Stimulated activated CD8-positive, alpha-beta memory T cell treated with anti-CD3 and anti-CD28 coated beads, Interleukin-12 subunit alpha, Interleukin-12 subunit beta, amount 100 ng/mL, for 24 hours (primary cell): ENCODE measurements around the gene CFAP97D2.
"Not testable (repeated sequence)": the region's sequence is repeated elsewhere in the genome, so short reads cannot be mapped to it uniquely, and the experiment has no call there.

Experiments used
- DNase-seq: peaks from one replicate; pipeline ENCODE4 v3.0.0-alpha.2; 2020; ENCODE audit errors: extremely low read depth

The CFAP97D2 gene

DNA sequence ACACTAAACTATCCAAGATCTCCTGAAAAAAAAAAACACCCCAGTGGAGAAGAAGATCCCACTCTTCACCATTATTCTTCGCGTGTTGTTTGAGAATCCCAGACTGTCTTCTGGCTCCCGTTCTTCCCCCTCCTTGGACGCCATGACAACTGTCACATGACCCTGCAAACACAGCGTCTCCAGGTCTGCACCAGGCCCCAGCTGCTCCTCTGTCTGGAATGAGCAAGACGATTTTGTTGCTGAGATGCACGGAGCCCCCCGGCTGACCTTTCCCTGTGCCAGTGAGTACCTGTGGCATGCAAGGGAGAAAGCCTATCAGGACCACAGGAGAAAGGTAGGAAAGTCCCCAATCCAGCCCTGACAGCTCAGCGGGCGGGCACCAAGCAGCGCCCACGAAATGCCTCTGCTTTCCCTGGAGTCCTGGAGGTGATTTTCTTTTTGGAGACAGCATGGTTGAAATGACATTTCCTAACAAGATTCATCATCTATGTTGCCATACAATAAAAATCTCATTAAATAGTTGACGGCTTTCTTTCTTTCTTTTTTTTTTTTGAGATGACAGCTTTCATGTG, at the start of gene CFAP97D2:
TSS of gene CFAP97D2 (plus strand) at position 171 of the 572 bp plus-strand sequence. CDS start at position 245, 74 bp downstream.
- no peak for DNase-seq

DNA sequence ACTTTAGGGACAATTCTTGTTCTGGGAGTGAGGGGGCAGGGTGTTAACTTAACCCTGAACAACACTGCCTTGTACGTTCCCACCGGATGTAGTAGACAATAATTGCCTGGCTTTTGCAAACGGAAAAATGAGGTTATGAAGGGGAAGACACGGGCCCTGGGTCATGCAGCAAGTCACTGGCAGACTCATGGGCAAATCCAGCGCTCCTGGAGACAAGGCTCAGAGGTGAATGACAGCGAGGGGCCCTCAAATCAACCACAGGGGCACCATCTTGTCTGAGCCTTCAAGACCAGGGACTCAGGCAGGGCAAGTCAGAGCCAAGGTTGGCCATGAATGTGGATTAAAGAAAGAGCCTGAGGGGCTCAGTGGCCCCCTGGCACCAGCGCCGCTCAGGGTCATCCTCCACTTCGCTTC, 49.4 kb upstream of the CFAP97D2 start:
- no peak for DNase-seq

DNA sequence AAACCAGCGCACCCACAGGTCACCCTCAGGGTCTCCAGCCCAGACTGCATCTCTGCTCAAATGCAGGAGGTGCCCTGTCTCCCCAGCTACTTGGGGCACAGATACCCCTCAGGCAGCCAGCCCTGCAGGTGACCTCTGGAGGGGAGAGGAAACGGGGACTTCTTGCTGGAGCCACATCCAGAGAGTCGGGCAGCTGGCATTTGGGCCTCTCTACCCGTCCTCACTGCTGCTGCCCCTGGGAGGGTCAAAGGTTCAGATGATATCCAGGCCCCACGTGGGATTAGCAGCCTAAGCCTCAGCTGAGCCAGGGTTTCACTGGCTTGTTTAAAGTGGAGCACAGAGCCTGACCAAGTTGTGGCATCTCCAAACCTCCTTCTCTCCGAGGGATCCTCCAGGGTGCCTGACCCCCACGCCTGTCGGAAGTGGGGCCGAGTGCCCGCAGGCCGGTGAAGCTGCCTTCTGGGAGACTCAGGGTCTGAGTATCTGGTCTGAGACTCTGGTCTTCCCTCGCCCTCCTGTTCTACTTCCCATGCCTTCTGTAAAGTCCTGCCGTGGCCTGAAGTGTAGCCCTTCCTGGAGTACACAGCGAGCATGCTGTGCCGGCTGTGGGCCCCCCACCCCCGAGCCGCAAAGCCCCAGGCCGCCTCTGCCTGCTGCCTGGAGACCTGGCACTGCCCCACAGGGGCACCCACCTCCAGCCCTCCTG, 48.8 kb upstream of the CFAP97D2 start:
- DNase-seq, result no peak

DNA sequence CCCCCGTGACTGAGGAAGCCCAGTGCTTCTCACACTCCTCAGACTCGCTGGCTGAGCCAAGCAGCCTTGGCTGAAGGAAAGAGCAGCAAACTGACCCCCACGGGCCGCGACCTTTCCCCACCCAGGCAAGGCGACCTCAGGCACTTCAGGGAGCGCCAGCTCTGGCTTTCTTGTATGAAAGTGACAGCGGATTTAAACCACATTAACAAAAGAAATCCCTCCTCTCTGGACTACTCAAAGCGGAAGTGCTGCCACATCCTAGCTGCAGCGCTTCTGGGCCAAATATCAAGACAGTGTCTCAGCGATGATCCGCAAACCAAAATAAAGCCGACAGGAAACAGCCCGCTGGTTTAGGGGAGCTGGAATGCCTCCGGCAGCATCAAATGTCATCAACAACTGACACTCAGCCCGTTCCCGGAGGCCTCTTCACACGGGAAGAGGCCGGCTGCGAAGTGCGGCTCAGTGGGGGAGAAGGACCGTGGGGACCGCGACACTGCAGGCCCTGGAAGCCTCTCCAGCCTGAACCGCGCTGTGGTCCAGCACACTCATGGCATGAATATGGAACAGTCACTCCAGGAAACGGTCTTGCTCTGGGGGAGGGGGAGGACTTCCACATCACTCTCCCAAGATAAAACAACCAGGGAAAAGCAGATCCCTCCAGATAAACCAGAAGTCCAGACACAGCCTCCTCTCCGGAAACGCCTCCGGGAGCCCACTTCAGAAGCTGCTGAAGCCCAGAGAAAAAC, 48.0 kb upstream of the CFAP97D2 start:
- DNase-seq, result no peak

DNA sequence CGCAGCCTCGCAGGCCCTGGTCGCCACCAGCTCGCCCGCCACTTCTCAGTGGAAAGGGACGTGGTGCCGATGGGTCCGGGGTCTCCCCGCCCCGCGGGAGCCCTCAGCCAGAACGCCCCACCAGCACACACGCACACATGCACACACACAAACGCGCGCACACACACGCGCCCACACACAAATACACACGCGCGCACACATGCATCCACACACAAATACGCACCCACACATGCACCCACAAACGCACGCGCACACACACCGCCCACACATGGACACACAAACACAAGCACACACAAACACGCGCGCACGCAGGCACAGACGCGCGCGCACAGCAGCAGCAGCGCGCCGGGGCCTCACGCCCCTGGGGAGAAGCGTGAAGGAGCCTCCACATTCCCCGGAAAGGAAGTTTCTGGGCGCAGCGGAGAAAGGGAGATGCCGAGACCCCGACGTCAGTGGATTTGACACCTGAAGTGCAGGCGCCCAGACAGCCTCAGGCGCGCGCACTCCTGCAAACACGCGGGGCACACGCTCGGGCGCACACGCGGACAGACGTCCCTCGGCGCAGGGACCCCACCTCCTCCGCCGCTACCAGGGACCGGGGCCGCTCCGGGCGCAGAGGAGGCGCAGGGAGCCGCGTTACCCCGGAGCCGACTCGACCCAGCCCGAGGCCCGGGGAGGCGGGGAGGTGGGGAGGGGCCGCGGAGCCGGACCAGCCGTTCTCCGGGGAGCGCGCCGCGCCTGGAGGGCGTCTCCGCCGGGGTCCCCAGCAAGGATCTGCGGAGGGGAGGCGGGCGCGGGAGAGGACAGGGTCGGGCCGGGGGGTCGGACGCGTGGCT, 47.3 kb upstream of the CFAP97D2 start:
- DNase-seq, result no peak

DNA sequence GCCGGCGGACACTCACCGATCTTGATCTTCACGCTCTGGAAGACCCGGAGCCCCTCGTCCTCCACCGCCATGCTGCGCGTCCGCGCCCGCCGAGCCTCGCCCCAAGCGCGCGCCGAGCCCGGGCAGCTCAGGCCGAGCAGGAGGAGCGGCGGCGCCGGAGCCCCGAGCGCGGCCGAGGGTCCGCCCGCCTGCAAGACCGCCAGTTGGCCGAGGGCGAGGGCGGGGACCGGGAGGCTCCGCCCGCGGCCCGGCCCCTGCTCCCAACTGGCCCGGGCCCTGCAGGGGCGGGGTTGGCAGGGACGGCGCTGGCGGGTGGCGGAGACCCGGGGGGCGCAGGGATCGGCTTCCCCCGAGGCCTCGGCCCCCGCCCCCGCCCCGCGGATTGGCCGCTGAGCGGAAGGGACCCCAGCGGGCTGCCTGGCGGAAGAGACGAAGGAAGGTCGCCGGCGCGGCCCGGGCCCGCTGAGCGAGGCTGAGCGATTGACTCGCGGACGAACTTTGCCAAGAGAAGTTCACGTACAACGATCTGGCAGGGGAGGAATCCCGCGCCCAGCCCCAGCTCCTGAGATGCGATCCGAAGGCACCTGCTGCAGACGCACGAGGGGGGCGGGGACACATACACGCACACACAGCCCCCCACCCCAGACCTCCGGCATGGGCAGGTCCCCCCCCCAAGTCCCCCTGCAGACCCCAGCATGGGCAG, 46.5 kb upstream of the CFAP97D2 start, which contains the start of gene RASA3:
TSS of gene RASA3 (minus strand) at position 205 of the 703 bp plus-strand sequence. CDS start at position 71, 134 bp downstream.
- DNase-seq, result no peak

DNA sequence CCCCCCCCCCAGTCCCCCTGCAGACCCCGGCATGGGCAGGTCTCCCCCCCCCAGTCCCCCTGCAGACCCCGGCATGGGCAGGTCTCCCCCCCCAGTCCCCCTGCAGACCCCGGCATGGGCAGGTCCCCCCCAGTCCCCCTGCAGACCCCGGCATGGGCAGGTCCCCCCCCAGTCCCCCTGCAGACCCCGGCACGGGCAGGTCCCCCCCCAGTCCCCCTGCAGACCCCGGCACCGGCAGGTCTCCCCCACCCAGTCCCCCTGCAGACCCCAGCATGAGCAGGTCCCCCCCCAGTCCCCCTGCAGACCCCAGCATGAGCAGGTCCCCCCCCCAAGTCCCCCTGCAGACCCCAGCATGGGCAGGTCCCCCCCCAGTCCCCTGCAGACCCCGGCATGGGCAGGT, 45.9 kb upstream of the CFAP97D2 start:
- not testable (repeated sequence) for DNase-seq

DNA sequence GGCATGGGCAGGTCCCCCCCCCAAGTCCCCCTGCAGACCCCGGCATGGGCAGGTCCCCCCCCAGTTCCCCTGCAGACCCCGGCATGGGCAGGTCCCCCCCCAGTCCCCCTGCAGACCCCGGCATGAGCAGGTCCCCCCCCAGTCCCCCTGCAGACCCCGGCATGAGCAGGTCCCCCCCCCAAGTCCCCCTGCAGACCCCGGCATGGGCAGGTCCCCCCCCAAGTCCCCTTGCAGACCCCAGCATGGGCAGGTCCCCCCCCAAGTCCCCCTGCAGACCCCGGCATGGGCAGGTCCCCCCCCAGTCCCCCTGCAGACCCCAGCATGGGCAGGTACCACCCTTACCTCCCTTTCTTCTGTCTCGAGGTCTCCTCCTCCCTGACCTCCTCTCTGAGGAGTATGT, 45.5 kb upstream of the CFAP97D2 start:
- not testable (repeated sequence) for DNase-seq

DNA sequence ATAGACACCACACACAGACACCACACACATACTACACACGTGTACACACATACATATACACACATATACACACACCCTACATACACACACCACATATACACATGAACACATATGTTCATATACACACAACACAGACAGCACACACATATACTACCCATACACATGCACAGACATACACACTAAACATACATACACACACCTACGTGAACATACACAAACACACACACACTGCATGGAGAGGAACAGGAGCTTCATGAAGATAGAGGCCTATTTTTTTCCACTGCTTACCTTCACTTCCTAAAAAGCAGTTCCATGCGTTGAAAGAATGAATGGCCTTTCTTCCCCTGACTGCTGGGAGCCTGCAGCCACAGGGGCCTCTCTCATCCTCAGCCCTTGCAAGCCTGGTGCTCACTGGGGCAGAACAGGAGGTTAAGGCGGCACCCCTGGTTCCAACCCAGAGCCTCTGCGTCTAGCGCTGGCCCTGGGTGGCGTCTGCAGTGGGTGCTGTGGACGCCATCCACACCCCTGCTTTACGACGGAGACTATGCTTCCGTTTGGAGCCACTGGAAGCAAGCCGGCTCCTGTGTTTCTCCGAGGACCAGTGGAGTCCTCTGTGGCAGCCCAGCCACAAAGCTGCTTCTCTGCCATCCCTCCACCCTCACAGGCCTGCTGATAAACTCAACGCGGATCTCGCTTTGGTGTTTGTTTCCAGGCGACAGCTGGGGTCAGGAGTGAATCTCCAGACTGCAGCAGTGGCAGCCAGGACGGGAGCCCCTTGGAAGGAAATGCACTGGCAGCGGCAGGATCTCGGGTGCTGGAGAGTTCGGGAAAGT, 44.7 kb upstream of the CFAP97D2 start:
- DNase-seq, result no peak

DNA sequence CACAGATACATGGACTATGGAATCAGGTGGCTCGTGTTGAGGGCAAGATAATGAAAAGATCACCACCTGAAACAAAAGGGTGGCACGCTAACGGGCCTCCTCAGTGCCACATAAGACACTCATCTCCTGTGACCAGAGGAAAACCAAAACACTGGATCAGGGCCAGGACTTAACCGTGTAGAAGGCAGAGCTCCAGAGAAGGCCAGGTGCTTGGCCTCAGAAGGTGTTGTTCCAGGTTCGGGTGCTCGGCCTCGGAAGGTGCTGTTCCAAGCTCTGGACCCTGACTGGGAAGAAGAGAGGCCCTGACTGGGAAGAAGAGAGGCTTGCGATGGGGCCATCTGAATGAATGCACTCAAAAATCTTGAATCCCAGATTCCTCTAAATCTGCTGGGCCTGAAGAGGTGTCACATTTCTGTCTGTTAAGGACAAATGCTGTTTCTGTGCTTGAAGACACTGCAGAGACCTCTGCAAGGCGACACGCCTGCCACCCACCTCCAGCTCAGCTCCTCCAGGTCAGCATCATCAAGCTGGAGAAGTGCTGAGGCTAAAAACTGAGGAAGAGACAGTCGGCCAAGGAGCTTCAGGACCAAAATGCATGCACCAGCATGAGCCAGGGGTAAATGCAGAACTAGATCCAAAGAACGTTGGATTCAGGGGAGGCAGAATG, 44.0 kb upstream of the CFAP97D2 start:
- DNase-seq, result no peak

DNA sequence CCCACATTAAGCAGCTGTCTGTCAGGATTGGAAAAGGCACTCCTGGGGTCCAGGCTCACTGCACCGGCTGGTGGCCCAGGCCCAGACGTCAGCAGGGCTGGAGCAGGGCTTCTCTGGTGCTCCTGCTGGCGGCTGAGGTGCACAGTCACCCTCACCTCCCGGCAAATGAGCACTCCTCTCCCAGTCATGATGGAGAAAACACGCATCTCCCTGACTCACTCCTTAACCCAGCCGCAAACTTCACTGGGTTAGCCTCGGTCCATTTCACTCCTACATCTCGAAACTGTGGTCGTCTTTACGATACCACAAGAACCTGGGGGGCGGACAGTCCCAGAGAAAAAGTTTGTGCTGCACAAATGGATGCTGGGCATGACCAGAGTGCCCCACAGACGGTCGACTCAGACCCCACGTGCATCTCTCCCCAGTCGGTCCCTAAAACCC, 43.3 kb upstream of the CFAP97D2 start:
- no peak for DNase-seq

DNA sequence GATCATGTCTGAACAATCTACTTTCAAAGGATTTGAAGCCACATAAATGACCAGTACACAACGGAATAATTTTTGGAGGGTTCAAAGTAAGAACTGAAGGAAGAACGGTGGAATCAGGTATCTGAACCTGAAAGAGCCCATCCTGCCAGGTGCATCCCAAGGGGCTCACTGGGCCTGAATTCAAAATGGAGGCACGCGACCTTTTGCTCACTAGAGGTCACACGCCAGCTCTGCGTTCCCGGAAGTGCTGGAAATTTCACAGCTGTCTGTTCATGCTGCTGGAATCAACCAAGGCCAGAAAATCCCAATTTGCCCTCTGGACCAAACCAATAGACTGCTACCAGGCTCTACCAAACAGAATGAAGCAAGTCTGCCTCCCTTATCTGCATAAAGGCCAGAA, 42.5 kb upstream of the CFAP97D2 start:
- no peak for DNase-seq

DNA sequence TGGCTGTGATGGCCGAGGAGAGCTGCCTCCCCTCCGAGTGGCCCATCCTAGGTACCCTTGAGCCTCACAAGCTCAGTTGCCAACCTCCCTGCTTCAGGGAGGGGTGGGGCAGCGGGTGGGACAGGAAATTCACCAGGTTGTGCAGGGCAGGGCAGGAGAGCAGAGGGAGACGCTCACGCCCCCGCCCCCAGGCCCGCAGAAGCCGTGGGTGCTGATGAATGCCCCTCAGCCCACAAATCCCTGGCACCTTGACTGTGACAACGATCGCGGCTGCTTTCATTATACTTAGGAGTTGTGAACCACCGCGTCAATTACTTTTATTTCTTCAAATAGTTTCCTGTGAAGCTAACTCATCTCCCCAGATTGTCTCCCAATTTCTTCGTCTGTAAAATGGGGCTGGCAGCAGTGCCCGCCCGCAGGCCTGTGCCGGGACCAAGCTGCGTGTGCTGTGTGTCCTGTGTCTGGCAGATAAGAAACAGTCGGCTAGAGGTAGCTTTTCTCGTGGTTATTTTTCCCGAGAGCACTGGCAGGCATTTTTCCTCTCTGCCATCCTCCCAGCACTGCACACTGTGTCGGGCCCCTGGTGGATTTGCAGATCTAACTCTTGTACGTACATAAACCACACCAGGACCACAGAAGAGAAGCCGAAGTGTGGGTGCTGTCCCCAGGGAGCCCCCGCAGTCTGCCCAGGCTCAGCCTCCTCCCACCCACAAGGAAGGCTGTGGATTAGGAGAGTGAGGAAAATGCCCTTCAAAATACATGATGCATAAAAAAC, 38.7 kb upstream of the CFAP97D2 start:
- no peak for DNase-seq

DNA sequence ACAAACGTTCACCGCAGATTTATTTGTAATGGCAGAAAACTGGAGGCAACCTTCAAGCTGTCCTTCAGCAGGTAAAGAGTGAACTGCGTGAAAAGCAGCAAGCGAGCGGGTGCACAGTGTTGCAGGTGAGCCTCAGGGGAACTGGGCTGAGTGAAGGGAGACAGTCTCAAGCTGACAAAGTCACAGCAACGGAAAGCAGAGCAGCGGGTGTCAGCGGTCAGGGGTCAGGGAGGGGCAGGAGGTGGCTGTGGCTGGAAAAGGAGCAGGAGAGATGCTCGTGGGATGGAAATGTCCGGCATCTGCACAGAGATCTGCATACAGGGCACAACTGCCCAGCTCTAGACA, 38.2 kb upstream of the CFAP97D2 start:
- no peak for DNase-seq

DNA sequence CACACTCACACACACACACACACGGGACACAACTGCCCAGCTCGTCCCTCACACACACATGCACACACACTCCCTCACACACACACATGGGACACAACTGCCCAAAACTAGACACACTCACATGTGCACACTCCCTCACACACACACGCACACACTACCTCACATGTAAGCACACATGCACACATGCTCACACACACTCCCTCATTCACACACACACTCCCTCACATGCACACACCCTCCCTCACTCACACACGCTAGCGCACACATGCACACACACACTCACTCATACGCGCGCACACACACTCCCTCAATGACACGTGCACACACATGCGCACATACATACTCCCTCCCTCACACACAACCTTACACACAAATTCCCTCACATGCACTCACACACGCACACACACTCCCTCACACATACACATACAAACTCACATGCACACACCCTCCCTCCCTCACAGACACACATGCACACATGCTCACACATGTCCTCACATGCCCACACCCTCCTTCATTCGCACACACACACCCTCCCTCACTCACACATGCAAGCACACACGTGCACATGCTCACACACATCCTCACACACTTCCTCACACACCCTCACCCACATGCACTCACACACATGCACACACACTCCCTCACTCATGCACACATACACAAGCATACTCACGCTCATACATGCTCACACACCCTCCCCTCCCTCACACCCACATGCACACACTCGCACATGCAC, 37.6 kb upstream of the CFAP97D2 start:
- DNase-seq, result no peak

DNA sequence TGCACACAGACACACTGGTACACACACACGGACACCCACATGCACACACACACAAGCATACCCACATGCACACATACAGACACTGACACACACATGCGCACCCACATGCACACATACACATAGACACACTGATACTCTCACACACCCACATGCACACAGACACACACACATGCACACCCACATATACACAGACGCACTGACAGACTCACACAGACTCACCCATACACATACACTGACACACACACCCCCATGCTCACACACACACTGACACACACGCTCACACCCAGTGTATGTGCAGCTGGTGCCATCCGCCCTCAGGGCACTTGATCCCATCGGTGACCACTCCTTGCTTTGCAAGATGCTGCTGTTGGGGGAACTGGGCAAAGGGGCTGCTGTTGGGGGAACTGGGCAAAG, 36.9 kb upstream of the CFAP97D2 start:
- DNase-seq, result no peak

DNA sequence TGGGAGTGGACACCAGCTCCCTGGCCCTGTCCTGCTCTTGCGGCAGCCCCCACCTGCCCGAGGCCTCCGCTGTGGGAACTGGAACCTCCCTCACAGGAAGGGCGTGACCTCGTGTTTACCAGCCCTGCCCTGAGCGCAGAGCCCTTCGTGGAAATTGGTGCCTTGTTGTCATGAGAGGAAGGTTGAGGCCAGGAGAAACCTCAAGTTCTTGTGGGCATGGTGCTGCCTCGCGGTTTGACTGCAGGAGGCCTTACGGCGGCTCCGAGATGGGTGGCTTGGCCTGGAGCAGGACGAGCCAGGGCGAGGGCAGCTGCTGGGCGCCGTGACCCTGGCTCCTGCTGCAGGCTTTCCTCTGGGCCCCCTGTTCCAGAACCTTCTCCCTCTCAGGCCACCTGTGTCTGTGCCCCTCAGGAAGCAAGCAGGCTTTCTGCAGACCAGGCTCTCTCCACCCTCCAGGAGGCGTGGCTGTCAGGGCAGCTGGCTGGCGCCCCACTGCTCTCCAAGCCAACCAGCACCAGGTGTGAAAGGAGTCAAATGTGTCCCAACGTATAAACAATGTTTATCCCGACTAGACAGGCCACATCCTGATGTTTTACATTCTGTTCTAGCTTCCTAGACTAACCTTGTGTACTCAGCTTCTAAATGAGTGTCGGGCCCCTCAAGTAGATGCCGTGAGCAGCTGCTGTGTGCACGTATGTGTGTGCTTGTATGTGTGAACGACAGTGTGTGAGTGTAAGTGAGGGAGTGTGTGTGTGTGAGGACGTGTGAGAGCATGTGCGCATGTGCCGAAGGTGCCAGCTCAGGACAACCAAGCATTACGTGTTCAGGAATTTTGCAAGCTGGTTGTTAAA, 36.2 kb upstream of the CFAP97D2 start:
- no peak for DNase-seq
